ENCODE data around the gene FBXO38.
A peak's percentile ranks its signal among the peaks of the same experiment; 100 is the strongest.

The FBXO38 gene

GRCh38 chr5:148384380-148384737, 601 bp downstream of the FBXO38 start:
- peak in 1 of 2 experiments; percentile 14 for DNase-seq

DNA sequence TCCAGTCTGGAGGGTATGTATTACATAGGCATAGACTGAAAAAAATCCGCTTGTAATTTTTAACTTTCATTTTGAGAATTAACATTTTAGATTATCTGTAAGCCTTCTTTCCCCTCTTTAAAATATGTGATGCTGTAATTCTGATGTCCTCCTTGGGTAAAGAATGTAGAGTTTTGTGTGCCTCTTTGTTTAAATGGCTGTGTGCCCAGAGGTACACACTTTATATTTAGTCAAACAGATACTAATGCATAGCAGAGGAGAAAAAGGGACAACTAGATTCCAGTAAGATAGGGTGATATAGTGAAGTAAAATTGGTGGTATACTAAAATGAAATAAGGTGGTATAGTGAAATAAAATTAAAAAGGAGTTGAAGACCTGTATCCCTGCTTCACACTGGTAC, 1.3 kb downstream of the FBXO38 start:
- no peak for DNase-seq

DNA sequence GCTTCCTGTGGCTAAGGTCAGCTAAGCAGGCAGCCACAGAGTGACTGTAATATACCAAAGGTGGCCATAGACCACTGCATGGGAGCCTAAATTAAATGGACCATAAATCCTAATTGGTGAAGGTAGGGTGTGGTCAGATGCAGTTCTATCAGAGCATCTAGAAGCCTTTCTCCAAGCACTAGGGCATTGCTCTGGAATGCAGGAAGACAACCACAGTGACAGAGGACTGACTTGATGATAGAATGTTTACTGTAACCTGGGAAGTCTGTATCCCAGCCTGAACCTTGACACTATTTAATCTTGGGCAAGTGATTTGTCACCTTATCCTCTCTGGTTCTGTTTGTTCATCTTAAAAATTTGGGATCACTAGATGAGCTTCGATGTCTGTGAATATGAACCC, 2.3 kb downstream of the FBXO38 start:
- DNase-seq: no peak

GRCh38 chr5:148387325-148387724, 3.6 kb downstream of the FBXO38 start:
- no peak for DNase-seq

DNA sequence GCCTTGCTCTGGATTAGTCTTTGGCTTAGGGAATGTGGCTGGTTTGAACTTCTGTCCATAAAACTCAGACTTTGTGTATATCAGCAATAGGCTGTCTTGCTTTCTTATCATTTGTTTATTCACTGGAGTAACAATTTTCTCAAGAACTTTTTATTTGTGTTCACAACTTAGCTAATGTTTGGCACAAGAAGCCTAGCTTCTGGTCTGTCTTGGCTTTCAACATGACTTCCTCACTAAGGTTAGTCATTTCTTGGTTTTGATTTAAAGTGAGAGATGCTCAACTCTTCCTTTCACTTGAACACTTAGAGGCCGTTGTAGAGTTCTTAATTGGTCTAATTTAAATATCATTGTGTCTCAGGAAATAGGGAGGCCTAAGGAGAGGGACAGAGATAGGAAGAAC, 4.9 kb downstream of the FBXO38 start:
- no peak for DNase-seq

DNA sequence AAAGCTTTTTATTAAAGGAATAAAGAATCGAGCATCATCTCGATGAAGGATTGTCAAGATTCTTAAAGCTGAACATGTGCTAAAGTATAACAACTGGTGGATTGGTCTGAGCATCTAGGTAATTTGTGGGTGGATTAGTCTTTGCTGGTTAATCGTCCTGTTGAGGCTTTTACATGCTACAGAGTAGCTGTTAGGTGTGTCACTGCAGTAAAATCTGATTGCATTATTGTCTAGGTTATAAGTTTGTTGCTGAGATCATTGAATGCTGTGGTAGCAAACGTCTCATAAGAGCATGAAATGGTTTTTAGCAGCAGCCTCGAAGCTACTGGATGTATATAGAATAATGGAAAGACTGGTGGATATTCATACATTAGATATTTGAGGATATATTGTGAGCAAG, 7.2 kb downstream of the FBXO38 start:
- DNase-seq: no peak

DNA sequence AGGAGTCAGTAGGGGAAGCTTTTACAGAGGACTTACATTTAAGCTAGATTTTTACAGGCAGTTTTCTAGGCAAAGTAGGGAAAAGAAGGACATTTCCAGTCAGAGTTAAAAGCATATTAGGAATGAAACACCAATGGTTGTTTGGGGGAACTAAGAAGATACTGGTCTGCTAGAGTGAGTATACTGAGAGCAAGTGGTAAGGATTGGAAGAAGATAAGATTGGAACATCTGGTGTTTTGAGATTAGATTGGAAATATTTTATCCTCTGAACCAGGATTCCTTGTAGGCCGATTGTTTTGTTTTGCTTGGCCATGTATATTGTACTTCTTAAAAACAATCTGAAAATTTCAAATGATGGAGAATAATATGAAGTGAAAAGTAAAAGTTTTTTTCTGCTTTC, 7.7 kb downstream of the FBXO38 start:
- DNase-seq: no peak

- no peak for DNase-seq
Measured at GRCh38 chr5:148393390-148393741, 9.6 kb downstream of the FBXO38 start.

- DNase-seq: no peak
Measured at GRCh38 chr5:148394587-148395019, 10.8 kb downstream of the FBXO38 start.

GRCh38 chr5:148395031-148395430, 11.3 kb downstream of the FBXO38 start:
- no peak for DNase-seq

GRCh38 chr5:148397968-148398595, 14.3 kb downstream of the FBXO38 start:
- DNase-seq: no peak

- no peak for DNase-seq
Measured at GRCh38 chr5:148398698-148399121, 15.0 kb downstream of the FBXO38 start.

GRCh38 chr5:148401604-148402003, 17.8 kb downstream of the FBXO38 start:
- DNase-seq: no peak

DNA sequence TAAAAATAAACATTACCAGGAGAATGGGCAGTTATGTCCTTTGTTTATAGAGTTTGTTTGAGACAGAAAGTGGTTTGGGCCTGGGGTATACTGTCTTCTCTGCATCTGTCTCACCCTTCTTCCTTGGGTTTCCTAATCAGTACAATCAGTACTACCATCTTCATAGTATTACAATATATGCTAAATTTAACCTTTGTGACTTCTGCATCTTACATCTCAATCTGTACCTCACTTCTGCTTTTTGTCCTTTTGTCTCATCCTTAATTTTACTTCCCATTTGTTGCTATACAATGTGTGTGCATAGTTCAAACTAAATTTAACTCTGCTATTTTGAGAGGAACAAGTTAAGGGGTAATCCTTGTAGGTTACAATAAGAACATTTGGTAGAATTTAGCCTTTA, 19.6 kb downstream of the FBXO38 start:
- DNase-seq: no peak

- no peak for DNase-seq
Measured at GRCh38 chr5:148406406-148406805, 22.6 kb downstream of the FBXO38 start.

DNA sequence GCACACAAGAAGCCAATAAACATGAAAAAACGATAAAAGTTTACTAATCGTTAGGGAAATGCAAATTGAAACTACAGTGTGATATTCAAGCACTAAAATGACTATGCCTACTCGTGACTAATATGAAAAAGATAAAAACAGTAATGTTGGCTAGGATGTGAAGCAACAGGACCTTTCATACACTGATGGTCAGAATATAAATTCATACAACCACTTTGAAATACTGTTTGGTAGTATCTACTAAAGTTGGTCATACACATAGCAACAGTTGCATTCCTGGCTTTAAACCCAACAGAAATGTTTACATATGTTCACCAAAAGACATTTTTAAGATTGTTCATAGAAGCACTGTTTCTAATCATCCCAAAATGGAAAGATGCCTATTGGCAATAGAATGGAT, 24.3 kb downstream of the FBXO38 start:
- DNase-seq: no peak

DNA sequence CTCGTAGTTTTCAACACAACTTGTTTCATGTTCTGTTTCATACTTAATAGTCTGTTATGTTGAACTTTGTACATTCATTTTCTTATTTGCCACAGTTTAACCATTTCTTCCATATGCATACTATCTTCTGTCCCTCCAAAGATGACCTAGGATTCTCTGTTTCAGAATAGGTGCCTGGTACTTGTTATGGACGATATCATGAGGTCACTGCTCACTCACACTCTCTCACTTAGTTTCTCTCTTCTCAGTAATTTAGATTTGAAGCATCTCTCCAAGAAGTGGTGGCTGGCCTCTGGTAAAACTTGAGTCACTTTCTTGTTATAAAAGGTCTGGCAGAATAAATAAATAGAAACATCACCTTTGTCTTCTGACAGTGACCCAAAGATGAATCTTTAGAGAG, 28.4 kb downstream of the FBXO38 start:
- DNase-seq: no peak

GRCh38 chr5:148414833-148415232, 31.1 kb downstream of the FBXO38 start:
- DNase-seq: no peak

- no peak for DNase-seq
Measured at GRCh38 chr5:148416416-148416815, 32.7 kb downstream of the FBXO38 start.

DNA sequence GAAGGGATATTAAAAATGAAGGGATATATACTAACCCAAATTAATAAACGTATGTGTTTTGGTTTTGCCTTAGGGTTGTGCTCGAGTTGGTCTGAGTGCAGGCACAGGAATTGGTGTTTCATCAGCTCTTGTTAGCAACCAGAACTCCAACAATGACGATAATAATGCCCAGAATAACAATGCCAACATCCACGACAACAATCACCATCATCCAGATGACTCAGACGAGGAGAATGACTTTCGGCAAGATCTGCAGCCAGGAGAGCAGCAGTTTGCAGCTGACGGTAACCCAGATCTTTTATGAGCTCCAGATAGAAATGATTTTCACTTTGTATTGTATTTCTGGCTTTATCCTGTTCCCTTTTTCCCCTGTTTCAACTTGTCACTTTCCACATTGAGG, 33.2 kb downstream of the FBXO38 start:
- no peak for DNase-seq

GRCh38 chr5:148418511-148418910, 34.8 kb downstream of the FBXO38 start:
- DNase-seq: no peak

DNA sequence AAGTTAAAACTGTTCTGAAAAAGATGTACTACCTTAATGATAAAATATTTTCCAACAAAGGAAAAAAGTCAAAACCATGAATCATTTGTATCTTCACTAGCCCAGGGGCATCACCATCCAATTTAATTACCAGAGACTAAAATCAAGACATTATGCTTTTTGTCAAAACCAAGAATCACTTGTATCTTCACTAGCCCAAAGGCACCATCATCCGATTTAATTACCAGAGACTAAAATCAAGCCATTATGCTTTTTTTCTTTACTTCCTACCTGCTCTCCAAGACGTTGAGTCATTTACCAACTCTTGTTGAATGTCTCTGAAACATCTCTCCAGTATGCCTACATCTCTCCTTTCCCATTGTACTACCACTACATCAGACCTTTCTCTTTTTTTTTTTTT, 37.9 kb downstream of the FBXO38 start:
- DNase-seq: no peak

DNA sequence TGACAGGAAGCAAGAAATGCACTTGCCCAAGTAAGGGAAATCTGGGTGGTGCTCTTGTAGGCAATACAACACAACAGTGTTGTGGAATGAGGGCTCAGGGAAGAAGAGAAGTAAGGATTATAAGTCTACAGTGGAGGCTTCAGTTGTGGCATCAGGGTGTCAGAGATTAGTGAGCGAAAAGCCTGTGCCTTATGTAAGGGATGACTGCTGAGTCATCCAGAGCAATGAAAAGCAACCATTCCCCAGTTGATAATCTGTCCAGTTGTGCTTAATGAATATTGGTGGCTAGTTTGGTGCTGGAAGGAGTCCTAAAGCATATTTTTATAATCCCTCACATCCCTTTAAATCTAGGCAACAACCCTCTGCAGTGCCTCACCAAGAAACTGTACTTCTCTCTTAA, 42.0 kb downstream of the FBXO38 start:
- no peak for DNase-seq

GRCh38 chr5:148426514-148426913, 42.8 kb downstream of the FBXO38 start:
- DNase-seq: no peak

DNA sequence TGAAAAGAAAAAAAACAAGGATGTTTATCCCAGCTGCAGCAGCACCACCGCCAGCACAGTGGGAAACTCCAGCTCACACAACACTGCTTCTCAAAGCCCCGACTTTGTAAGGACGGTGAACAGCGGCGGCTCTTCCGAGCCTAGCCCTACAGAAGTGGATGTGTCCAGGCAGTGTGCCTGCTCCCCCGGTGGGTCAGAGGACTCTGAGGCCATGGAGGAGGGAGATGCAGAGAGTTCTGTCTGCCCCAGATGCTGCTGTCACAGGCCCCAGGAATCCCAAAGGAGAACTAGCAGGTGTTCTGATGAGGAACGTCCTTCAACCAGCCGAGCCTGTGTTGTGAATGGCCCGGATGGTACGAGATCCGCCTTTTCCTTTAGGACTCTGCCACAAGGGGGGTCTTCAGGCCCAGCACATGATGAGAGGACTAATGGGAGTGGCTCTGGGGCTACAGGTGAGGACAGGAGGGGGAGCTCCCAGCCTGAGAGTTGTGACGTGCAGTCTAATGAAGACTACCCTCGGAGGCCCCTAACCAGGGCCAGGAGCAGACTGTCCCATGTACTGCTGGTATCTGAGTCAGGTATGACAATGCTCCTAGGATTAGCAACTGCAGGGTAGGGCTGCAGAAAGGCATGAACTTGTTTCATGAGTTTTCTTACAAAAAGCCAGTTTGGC, 43.7 kb downstream of the FBXO38 start:
- DNase-seq: no peak
